Hematopoietic multipotent progenitor cell treated with erythropoietin and hydrocortisone succinate and interleukin-3 and kit ligand, for 15 days (in vitro differentiated cells): ENCODE results near the gene ITPR1.

Source experiments
- DNase-seq: peaks from one replicate; pipeline ENCODE4 v3.0.0-alpha.2; 2015; ENCODE audit warnings: low spot score

Gene ITPR1

DNA sequence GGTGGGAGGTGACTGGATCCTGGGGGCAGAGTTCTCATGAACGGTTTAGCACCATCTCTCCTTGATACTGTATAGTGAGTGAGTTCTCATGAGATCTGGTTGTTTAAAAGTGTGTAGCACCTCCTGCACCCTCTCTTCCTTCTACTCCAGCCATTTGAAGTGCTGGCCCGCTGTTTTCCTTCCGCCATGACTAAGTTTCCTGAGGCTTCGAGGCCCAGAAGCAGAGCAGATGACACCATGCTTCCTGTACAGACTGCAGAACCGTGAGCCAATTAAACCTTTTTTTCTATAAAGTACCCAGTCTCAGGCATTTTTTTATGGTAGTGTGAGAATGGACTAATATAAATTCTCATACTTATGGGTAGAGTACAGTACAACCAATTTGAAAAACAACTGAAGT is 362.5 kb downstream of the ITPR1 start:
- no peak for DNase-seq

DNA sequence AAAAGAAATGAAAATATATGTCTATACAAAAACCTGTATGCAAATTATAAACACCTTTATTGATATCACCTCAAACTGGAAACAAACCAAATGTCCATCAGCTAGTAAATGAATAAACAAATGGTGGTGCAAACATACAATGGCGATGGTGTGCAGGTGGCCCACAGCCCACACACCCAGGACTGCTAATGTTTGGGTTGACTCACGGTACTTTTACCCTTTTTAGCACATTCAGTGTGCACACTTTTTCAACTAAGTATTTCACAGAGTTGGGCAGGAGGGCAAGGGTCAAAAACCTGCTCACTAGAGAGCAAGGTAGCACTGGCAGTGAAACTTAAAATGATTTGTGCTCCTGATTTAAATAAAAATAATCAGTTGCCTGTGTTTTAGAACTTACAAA is 363.0 kb downstream of the ITPR1 start:
- no peak for DNase-seq

DNA sequence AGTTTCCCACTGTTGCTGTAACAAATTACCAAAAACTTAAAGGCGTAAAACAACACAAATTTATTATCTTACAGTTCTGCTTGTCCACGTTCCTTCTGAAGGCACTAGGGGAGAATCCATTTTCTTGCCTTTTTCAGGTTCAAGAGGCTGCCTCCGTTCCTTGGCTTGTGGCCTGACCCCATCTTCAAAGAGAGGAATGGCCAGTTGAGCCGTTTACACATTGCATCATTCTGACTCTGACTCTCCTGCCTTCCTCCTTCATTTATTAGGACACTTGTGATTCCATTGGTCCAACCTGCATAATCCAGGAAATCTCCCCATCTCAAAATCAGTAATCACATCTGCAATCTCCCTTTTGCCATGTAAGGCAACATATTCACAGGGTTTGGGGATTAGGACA is 363.4 kb downstream of the ITPR1 start:
- no peak for DNase-seq

DNA sequence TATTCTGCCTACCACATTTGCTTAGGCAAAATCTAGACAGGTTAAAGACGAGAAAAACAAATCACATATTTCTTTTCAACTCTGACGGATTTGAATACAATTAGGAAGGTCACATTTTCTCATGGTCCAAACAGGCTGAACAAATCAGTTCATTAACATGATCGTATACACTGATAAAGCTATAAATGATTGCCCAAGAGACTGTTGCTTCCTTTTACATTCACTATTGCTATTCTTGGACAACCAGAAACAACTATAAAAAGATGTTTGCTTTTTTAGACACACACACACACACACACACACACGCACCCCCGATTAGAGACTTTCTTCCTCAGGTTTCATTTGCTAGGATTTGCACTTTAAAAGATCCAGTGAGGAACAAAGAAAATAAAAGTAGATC is 363.8 kb downstream of the ITPR1 start:
- no peak for DNase-seq

DNA sequence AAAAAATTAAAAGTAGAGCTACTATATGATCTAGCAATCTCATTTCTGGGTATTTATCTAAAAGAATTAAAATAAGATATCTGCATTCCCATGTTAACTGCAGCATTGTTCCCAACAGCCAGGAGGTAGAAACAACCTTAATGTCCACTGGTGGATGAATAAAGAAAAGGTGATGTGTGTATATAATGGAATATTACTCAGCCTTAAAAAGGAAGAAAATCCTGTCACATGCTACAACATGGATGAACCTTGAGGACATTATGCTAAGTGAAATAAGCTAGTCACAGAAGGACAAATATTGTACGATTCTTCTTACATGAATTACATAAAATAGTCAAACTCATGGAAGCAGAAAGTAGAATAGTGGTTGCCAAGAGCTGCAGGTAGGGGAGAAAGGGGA is 366.6 kb downstream of the ITPR1 start:
- DNase-seq: no peak

DNA sequence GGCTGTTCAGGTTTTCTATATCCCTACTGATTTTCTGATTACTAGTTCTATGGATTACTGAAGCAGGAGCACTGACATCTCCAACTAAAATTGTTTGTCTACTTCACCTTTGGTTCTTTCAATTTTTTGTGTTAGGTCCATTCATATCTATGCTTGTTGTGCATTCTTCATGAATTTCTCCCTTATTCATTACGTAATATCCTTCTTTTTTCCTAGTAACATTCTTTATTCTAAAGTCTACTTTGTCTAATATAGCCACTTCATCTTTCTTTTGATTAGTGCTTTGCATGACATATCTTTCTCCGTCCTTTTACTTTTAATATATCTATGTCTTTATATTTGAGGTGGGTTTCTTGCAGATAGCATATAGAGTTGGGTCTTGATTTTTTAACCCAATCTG is 369.8 kb downstream of the ITPR1 start:
- DNase-seq: no peak

DNA sequence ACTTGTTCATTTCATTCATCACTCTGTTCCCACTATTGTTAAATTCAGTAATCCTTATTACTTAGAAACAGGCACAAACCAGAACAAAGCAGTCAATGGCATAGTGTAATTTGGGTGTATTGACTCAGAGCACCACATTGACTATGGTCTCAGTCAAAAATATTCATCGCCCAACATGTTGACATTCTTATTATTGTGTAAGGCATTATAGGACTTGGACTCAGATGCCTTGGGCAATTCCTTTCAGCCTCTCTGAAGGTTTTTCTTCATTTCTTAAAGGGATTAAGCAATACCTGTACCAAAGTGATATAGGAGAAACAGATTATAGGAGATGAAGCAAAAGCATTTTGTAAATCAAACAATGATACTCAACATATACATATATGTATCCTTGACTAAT is 371.4 kb downstream of the ITPR1 start:
- no peak for DNase-seq

DNA sequence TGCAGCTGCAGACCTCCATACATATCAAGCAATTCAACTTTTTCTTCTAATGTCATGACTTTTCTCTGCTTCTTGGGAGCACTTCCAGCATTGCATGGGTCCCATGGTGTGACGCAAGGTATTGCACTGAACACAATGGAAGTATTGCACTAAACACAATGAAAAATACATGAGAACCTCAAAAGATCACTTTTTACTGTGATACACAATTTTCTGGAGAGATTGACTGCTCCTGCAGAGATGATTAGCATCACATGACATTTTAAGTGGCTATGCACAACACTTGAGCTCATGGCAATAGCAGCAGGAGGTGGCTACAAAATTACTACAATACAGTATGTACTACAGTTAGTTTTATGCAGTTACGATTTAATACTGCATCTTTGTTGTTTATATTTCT is 372.6 kb downstream of the ITPR1 start:
- no peak for DNase-seq

DNA sequence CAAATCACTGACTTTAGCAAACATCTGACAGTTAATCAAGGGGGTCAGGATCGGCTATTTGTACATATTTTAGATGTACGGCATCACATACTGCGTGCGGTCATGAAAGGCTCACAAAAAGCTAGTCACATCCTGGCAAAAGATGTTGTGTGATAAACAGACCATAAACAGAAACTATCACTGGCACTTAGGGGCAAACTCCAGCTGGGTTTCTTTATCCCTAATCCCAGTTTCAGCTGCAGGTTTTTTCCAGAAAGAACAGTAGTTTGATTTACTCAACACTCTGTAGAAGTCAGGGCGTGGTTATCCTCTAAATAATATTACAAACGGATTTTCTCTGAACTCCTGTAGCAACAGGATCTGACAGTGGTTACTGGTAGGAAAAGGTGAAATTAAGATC is 373.7 kb downstream of the ITPR1 start:
- no peak for DNase-seq

DNA sequence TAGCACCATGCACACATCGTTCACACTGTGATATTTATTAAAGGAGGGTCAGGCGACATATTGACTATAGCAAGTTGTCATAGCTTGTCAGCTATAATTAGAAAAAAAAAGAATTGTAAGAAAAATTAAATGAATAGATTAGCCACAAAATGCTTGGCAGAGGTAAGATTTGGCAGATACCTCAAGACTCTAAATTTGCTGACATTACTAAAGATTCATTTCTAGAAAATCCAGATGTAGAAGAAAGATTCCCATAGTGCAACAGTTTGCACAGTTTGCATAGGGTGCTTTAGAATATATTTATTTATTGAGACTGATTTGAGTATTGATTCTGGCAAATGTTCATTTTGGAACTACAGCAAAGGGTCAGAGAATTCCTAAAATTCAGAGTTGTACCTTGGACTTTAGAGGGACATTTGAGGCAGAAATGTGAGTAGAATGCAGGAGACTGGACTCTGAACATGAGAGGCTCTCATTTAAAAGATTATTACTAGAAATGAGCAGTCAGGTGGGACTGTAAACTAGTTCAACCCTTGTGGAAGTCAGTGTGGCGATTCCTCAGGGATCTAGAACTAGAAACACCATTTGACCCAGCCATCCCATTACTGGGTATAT is 384.1 kb downstream of the ITPR1 start:
- DNase-seq: no peak

DNA sequence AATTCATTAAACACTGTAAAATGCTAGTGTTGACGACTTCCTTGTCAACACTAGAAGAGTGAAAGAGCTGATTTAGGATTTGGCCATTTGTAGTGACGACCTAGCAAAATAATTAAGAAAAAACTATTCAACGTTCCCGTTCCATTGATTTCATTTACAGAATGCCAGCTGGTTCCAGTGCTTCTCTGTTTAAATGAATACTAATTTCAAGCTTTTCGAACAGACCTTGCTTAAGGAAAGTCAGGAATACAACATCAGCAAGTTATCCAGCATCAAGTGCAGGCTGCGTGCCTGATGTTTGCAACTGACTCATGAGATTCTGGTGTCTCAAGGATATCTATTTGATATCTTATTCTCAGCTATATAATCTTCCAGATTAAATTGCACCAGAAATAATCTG is 387.7 kb downstream of the ITPR1 start:
- DNase-seq: no peak

DNA sequence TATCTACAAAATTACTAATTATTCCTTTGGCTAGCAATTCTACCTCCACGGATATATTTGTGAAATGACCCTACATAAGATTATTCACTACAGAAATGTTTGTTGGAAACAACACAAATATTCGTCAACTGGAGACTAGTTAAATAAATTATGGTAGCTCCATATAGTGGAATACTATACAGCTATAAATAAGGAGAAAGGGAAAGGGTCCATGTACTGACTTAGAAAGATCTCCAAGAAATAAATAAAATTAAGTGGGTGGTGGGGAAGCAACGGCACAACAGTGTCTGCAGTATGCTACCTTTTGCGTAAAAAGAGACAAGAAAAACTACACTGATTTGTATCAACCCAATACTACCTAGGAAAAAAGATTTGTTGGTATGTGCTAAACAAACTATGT is 389.4 kb downstream of the ITPR1 start:
- no peak for DNase-seq

DNA sequence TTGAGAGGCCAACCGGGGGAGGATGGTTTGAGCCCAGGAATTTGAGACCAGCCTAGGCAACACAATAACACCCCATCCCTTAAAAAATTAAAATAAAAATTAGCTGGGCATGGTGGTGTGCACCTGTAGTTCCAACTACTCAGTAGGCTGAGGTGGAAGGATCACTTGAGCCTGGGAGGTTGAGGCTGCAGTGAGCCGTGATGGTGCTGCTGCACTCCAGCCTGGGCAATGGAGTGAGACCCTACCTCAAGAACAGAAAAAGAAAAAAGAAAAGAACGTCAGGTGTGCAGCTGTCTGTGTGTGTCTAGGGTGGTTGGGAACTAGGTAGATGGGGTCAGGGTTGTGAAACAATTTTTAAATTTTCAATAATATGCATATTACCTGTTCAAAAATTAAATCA is 389.9 kb downstream of the ITPR1 start:
- no peak for DNase-seq

DNA sequence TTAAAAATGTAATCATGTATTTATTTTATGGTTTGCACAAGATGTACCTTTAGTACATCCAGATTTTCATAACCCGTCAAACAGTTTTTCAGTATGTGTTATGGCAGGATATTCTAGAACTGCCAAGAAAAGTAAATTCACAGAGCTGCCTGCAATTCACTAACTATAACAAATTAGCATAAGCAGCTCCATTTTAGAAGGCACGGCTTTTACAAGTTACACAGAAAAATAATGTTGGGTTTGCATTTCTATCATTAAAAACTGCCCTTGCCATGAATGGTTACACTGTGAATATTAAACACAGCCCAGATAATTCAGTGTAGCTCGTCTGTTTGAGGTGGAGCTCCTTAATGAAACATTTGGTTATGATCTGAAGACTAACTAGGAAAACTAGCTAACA is 391.7 kb downstream of the ITPR1 start:
- DNase-seq: no peak

DNA sequence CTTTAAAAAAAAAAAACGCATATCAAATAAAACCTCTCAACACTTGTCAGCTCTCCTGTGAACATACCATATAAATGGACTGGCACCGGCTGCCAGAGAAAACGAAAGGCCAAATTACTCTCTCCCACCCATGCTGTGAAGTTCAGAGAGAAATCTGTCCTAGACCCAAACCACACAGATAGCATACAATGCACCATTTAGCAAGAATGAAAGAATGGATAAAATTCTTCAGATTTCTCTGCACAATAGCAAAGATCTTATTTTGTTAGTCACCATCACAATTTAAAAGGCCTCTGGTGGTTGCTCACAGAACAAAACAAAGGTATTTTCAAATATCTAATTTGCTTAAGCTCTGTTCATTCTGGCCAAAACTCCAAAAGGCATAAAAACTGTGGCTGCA is 392.2 kb downstream of the ITPR1 start:
- DNase-seq: no peak

DNA sequence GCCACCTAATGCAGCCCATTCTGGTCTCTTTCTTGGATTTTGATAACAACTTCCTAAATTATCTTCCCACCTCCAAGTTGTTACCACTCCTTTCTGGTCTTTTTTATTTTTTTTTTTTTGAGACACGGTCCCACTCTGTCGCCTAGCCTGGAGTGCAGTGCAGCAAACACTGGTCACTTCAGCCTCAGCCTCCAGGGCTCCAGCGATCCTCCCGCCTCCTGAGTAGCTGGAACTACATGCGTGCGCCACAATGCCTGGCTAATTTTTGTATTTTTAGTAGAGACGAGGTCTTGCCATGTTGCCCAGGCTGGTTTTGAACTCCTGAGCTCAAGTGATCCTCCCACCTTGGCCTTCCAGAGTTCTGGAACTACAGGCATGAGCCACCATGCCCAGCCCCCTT is 393.3 kb downstream of the ITPR1 start:
- DNase-seq: no peak

DNA sequence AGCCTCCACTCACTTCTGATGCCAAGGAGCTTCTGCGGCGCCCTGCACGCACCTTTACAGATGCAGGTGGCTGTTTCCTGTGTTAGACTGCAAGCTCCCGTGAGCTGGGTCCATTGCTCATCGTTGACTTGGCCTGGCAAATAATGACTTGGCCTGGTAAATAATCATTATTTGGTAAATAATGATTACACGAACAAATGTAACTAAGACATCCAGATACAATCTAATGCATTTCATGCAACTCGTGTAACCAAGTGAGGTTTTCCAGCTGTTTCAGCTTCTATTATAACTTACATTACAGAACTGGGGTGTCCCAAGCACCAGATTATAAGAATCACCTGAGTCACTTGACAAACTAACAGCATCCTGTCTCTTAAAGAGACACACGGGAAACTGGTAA is 394.0 kb downstream of the ITPR1 start:
- DNase-seq: no peak

DNA sequence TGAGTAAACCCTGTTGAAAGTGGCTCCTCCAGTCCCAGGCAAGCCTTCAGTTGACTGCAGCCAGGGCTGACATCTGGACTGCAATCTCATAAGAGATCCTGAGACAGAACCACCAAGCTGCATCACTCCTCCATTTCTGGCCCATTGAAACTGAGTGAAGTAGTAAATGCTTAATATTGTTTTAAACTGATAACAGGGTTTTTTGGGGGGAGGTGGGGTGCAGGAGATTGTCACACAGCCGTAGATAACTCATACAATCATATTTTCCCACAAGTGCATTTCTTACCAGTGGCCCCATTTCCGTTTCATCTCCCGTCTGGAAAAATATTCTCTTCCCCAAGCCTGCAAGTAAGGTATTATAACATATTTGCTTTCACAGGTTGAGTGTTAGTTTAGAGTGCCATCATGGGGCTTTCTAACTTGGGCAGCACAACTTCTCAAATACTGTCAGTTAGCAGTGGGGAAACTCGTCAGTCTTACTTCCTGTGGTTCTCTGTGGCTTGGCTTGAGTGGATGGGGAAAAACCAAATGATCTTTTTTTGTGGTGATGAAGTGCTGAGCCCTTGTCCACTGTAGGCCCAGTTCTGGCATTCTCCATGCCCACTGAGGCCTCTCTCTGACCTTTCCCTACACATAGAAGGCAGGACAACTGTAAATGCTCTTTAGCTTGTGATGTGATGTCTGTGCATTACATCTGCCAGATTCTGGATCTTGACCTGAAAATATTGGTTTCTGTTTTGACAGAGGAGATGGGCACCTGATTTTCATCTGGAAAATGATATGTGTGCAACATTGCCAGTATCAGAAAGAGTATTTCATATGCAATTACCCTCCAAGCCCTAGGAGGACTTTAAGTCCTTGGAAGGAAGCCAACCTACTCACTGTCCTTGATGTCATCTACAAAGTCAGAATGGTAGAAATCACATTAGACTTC is 396.0 kb downstream of the ITPR1 start:
- no peak for DNase-seq

DNA sequence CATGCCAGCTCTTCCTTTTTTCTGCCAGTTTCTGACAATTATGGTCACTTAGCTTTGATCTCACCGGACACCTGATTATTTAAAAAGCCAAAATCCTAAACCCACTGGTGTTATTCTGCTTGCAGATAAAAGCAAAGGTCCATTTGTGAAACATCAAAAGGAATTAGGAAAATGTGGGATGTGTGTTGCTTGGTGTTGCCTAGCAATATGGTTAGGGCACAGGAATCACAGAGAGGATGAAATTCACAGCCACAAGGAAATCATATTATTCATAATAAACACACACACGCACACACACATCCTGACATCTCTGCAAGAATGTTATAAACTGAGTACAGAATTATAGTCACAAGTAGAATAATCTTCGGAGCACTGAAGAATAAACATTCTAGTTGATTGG is 396.7 kb downstream of the ITPR1 start:
- no peak for DNase-seq

DNA sequence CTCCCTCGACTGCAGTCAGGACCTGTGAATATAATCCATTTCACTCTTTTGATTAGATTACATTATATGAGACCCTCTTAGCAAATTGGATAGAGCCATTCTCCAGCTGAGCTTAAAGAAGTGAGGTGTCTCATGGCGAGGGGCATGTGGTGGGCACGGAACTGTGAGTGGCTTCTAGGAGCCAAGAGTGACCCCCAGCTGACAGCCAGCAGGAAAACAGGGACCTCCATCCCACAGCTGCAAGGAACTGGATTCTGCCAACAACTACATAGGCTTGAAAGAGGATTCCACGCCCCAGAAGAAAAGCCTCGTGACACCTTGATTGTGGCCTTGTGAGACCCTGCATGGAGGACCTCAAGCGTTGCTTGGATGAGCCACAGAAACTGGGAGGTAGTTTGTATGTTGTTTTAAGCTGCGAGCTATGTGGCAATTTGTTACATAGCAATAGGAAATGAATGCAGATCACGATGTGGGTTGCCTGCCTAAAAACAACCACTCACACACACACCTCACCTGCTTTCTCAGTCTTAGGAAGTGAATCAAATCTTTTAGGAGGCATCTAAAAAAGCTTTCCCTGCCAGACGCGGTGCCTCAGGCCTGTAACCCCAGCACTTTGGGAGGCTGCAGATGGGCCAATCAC is 401.9 kb downstream of the ITPR1 start:
- no peak for DNase-seq

DNA sequence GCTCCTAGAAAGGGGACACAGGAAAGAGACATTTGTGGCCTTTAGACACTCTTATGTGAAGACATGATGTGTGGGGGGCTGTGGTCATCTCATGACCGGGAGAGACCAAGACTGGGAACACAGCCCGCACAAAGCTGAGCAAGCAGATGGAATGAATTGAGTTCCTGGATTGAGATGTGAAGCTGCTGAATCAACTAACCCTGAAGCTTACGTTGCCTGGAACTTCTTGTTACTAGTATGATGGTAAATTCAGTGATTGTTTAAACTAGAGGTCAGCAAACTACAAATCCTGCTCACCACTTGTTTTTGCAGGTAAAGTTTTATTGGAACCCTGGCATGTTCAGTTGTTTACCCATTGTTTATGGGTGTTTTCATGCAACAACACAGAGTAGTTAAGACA is 402.7 kb downstream of the ITPR1 start:
- no peak for DNase-seq
